A204.1 (cell line): ENCODE results near the gene SYNPR.
"Not testable (repeated sequence)": the region's sequence is repeated elsewhere in the genome, so short reads cannot be mapped to it uniquely, and the experiment has no call there.

Experiments used
- FAIRE-seq: peaks from 2 replicates; lab custom pipeline; 2012; peaks lifted over from hg19 to GRCh38; lab: Jason Lieb, UNC

The SYNPR gene

GRCh38 chr3:63278171-63279004 is at the start of gene SYNPR:
Gene SYNPR (plus strand): TSS chr3:63278308.
- no peak for FAIRE-seq

GRCh38 chr3:63228677-63229076 is 49.4 kb upstream of the SYNPR start:
- peak; percentile 49 for FAIRE-seq

GRCh38 chr3:63230146-63230545 is 48.0 kb upstream of the SYNPR start:
- FAIRE-seq = no peak

- FAIRE-seq = no peak
These were observed 46.5 kb upstream of the SYNPR start for GRCh38 chr3:63231643-63232042.

- FAIRE-seq = peak; percentile 96
These were observed 45.2 kb upstream of the SYNPR start for GRCh38 chr3:63232764-63233396.

GRCh38 chr3:63240381-63240902 is 37.7 kb upstream of the SYNPR start:
- FAIRE-seq = no peak

- no peak for FAIRE-seq
These were observed 36.0 kb upstream of the SYNPR start for GRCh38 chr3:63242124-63242523.

- FAIRE-seq = no peak
These were observed 33.6 kb upstream of the SYNPR start for GRCh38 chr3:63244486-63244885.

GRCh38 chr3:63245726-63246241 is 32.3 kb upstream of the SYNPR start:
- FAIRE-seq = no peak

- FAIRE-seq = no peak
These were observed 30.1 kb upstream of the SYNPR start for GRCh38 chr3:63248015-63248414.

- FAIRE-seq = no peak
These were observed 26.6 kb upstream of the SYNPR start for GRCh38 chr3:63251499-63251898.

GRCh38 chr3:63255819-63256218 is 22.3 kb upstream of the SYNPR start:
- FAIRE-seq = not testable (repeated sequence)

GRCh38 chr3:63264716-63265115 is 13.4 kb upstream of the SYNPR start:
- FAIRE-seq = no peak

GRCh38 chr3:63274359-63274758 is 3.7 kb upstream of the SYNPR start:
- FAIRE-seq = no peak

GRCh38 chr3:63279005-63279841 is 1.1 kb downstream of the SYNPR start:
- no peak for FAIRE-seq

GRCh38 chr3:63287610-63288009 is 9.5 kb downstream of the SYNPR start:
- no peak for FAIRE-seq

- FAIRE-seq = no peak
These were observed 12.6 kb downstream of the SYNPR start for GRCh38 chr3:63290686-63291085.

- no peak for FAIRE-seq
These were observed 16.2 kb downstream of the SYNPR start for GRCh38 chr3:63294332-63294731.

GRCh38 chr3:63295356-63295755 is 17.2 kb downstream of the SYNPR start:
- no peak for FAIRE-seq

- FAIRE-seq = no peak
These were observed 17.7 kb downstream of the SYNPR start for GRCh38 chr3:63295806-63296205.

- FAIRE-seq = no peak
These were observed 18.1 kb downstream of the SYNPR start for GRCh38 chr3:63296249-63296648.

GRCh38 chr3:63303238-63303637 is 25.1 kb downstream of the SYNPR start:
- no peak for FAIRE-seq
